ENCODE data around the gene ARMC6. TPM values are rescaled to one million over a fixed set of nuclear protein-coding genes. Genes with fewer than 3 reads are reported as not detected.

The ARMC6 gene
- total and polyA plus RNA-seq, 2 of the 13 experiments (the other 11 are each of a cell fraction or from before 2014, with no cell fraction given): 16.2 to 36.8 TPM

DNA sequence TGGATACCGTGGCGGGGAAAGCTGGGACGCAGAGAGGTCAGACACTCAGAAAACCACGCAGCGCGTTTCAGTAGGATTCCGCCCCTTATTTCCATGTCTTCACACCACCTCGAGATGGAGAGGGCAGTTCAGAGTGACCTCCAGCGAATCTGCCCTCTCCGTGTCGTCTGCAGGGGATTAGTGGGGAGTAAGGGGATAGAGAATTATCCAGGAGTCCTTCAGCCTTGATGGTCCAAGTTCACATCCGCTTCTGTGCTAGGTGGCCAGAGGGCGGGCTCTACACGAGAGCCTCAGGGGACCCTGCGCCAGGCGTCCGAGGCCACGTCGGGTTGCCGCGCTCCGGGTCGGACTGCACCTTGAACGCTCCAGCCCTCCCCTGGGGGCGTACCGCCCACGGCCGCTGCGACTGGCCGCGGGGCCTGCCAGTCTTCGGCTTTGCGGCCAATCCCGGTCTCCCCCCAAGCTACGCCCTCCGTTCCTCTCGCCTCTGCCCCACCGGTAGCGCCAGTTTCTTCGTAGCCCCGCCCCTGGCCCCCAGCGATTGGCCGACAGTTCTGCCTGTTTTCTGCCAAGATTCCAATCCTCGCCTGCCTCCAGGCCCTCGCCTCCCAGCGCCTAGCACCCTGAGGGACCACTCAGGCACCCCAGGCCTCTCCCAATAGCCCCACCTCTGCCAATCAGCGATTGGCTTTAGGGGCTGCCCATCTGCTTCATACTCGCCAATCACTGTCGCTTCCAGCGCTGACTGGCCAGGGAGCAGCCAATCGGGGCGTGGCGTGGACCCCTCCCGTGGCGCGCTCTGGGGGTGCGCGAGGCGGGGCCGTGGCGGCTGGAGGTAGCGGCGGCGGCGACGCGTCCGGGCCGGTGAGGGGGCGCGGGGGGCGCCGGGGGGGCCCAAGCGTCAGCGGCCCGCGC, 30.0 kb downstream of the ARMC6 start, which contains the start of gene SLC25A42 (continued):
- TF ChIP-seq, protein P1, sequence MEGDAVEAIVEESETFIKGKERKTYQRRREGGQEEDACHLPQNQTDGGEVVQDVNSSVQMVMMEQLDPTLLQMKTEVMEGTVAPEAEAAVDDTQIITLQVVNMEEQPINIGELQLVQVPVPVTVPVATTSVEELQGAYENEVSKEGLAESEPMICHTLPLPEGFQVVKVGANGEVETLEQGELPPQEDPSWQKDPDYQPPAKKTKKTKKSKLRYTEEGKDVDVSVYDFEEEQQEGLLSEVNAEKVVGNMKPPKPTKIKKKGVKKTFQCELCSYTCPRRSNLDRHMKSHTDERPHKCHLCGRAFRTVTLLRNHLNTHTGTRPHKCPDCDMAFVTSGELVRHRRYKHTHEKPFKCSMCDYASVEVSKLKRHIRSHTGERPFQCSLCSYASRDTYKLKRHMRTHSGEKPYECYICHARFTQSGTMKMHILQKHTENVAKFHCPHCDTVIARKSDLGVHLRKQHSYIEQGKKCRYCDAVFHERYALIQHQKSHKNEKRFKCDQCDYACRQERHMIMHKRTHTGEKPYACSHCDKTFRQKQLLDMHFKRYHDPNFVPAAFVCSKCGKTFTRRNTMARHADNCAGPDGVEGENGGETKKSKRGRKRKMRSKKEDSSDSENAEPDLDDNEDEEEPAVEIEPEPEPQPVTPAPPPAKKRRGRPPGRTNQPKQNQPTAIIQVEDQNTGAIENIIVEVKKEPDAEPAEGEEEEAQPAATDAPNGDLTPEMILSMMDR (CRISPR knock-in tag; IDR thresholded peaks at IDR 0.05): peak; percentile 43
- TF ChIP-seq DMAP1 (CRISPR knock-in tag; IDR thresholded peaks at IDR 0.05) (peak; percentile 76; the same call in 1 of the 2 replicates), ZNF547 (CRISPR knock-in tag; IDR thresholded peaks at IDR 0.05) (peak; percentile 26; the same call in 1 of the 2 replicates), PCBP1 (IDR thresholded peaks at IDR 0.05; ENCODE audit: borderline replicate concordance, low read depth, low read length) (peak; percentile 75; the same call in 1 of the 2 replicates), ZNF550 (CRISPR knock-in tag; IDR thresholded peaks at IDR 0.05; ENCODE audit: borderline replicate concordance) (0 out of 2 replicates have a peak, but pooled peaks have one; percentile 26), ZNF724P (CRISPR knock-in tag; IDR thresholded peaks at IDR 0.05; ENCODE audit: borderline replicate concordance) (0 out of 2 replicates have a peak, but pooled peaks have one; percentile 14), ZNF230 (CRISPR knock-in tag; IDR thresholded peaks at IDR 0.05) (0 out of 2 replicates have a peak, but pooled peaks have one; percentile 54), HDAC2 (CRISPR knock-in tag; IDR thresholded peaks at IDR 0.05) (0 out of 2 replicates have a peak, but pooled peaks have one; percentile 25), ZNF709 (CRISPR knock-in tag; IDR thresholded peaks at IDR 0.05) (peak; percentile 83; the same call in 1 of the 2 replicates), ZNF770 (CRISPR knock-in tag; IDR thresholded peaks at IDR 0.05) (0 out of 2 replicates have a peak, but pooled peaks have one; percentile 6), ZBTB7A (CRISPR knock-in tag; IDR thresholded peaks at IDR 0.05) (peak; percentile 38; the same call in 1 of the 2 replicates), ZNF800 (CRISPR knock-in tag; IDR thresholded peaks at IDR 0.05) (no peak), KDM3A (CRISPR knock-in tag; IDR thresholded peaks at IDR 0.05; ENCODE audit: low read depth) (peak; percentile 67; the same call in 1 of the 2 replicates), GFI1 (CRISPR knock-in tag; IDR thresholded peaks at IDR 0.05; ENCODE audit: borderline replicate concordance) (0 out of 2 replicates have a peak, but pooled peaks have one; percentile 41), ZFY (CRISPR knock-in tag; IDR thresholded peaks at IDR 0.05) (peak; percentile 68; the same call in 1 of the 2 replicates), SP4 (CRISPR knock-in tag; IDR thresholded peaks at IDR 0.05) (peak; percentile 97), ATF5 (CRISPR knock-in tag; IDR thresholded peaks at IDR 0.05; ENCODE audit: low read depth) (0 out of 2 replicates have a peak, but pooled peaks have one; percentile 61)
- TF ChIP-seq, protein P2, sequence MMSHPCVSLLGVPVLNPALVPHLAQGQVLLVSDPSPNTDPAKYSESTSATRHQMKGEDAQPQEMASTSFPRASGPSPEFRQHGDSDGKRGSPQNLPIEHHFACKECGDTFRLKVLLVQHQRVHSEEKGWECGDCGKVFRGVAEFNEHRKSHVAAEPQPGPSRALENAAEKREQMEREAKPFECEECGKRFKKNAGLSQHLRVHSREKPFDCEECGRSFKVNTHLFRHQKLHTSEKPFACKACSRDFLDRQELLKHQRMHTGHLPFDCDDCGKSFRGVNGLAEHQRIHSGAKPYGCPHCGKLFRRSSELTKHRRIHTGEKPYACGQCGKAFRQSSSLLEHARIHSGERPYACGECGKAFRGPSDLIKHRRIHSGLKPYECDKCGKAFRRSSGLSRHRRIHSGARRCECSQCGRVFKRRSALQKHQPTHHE (CRISPR knock-in tag; IDR thresholded peaks at IDR 0.05; ENCODE audit: borderline replicate concordance): no peak

All from HepG2 (cell line).